GM12878 (cell line): ENCODE measurements around the gene DHCR7. TPM values are rescaled to one million over a fixed set of nuclear protein-coding genes. Genes with fewer than 3 reads are reported as not detected.

Experiments
- ATAC-seq: fragments of 200-7000 bp; cut with Tn5 transposase; 3 replicates; pipeline ENCODE4 v1.9.1; 2020; ENCODE audit warnings: mild to moderate bottlenecking, moderate library complexity
- BruUV-seq: library from RNA; stranded (reverse); fragments of 400-500 nt; replicated peaks from 2 replicates; lab custom pipeline; 2021; lab: Mats Ljungman, UMichigan
- CTCF ChIA-PET: fragments of 300-600 bp; sonication (Branson Sonifier 250); formaldehyde crosslinking; extraction: SDS; loops from one replicate; lab custom pipeline; 2021; ENCODE audit warnings: inconsistent platforms; lab: Yijun Ruan, JAX
- POLR2A ChIA-PET: fragments of 350-600 bp; formaldehyde crosslinking; extraction: SDS; loops from one replicate; lab custom pipeline; 2021; ENCODE audit warnings: inconsistent platforms; lab: Charles Lee
- RAD21 ChIA-PET: fragments of 300-600 bp; sonication (Branson Sonifier 250); formaldehyde crosslinking; loops from one replicate; lab custom pipeline; 2023; ENCODE audit warnings: antibody characterized with exemption; ENCODE audit not compliant: unreplicated experiment; lab: Charles Lee
- SMC1A ChIA-PET: fragments of 300-600 bp; sonication (Branson Sonifier 250); formaldehyde crosslinking; loops from one replicate; lab custom pipeline; 2023; ENCODE audit not compliant: unreplicated experiment, uncharacterized antibody; lab: Charles Lee
- DNase-seq: peaks from one replicate; pipeline ENCODE4 v3.0.0-alpha.2; 2011; ENCODE audit warnings: low read depth, low spot score
- FAIRE-seq: peaks from 3 replicates; lab custom pipeline; 2011; peaks lifted over from hg19 to GRCh38; lab: Jason Lieb, UNC
- H2AFZ ChIP-seq: 2 replicates; pipeline ENCODE4 v1.6.0; 2011; ENCODE audit warnings: low read depth, low read length, control low read depth; ENCODE audit not compliant: control insufficient read depth
- H3K27ac ChIP-seq: 2 replicates; pipeline ENCODE4 v1.5.1; 2011; ENCODE audit warnings: control low read depth; ENCODE audit not compliant: control insufficient read depth, insufficient read depth
- H3K27me3 ChIP-seq, 2 experiments: replicated peaks in 1 of 2; 2 replicates each; pipeline versions ENCODE4 v1.6.0 to v1.6.1; 2011; ENCODE audit warnings: low read length in 1 of 2; ENCODE audit not compliant: control insufficient read depth in 2 of 2, insufficient read depth in 2 of 2
- H3K36me3 ChIP-seq, 2 experiments: 2 replicates each; pipeline ENCODE4 v1.5.1; 2011; ENCODE audit warnings: low read length in 1 of 2; ENCODE audit not compliant: control insufficient read depth in 2 of 2, insufficient read depth in 2 of 2
- H3K4me1 ChIP-seq: 2 replicates; pipeline ENCODE4 v1.6.1; 2011; ENCODE audit warnings: mild to moderate bottlenecking, low read length, moderate library complexity, mixed read lengths; ENCODE audit not compliant: control insufficient read depth, insufficient read depth
- H3K4me2 ChIP-seq: 2 replicates; pipeline ENCODE4 v1.6.0; 2011; ENCODE audit warnings: control low read depth; ENCODE audit not compliant: control insufficient read depth, insufficient read depth
- H3K4me3 ChIP-seq: fragments of 200-600 bp; sonication (generic); 2 replicates; pipeline ENCODE4 v1.5.1; 2016
- H3K79me2 ChIP-seq: 2 replicates; pipeline ENCODE4 v1.6.0; 2011; ENCODE audit warnings: low read length; ENCODE audit not compliant: control insufficient read depth, insufficient read depth
- H3K9ac ChIP-seq: 2 replicates; pipeline ENCODE4 v1.8.0; 2011; ENCODE audit warnings: low read length, control low read depth, mixed read lengths; ENCODE audit not compliant: control insufficient read depth, insufficient read depth
- H3K9me3 ChIP-seq: replicated peaks from 3 replicates; pipeline ENCODE4 v1.5.1; 2011; ENCODE audit warnings: mild to moderate bottlenecking, low read length; ENCODE audit not compliant: control insufficient read depth, insufficient read depth
- H4K20me1 ChIP-seq: 2 replicates; pipeline ENCODE4 v1.6.0; 2011; ENCODE audit not compliant: control insufficient read depth, insufficient read depth
- FOS ChIP-seq: IDR thresholded peaks from 3 replicates; pipeline ENCODE4 v1.6.1; 2011; ENCODE audit warnings: borderline replicate concordance; ENCODE audit not compliant: insufficient read length; ENCODE audit errors: extremely low read depth
- MEF2A ChIP-seq: IDR thresholded peaks from 2 replicates; pipeline ENCODE4 v1.6.1; 2011; ENCODE audit warnings: low read depth, mild to moderate bottlenecking, low read length, moderate library complexity; ENCODE audit not compliant: insufficient read depth
- WGBS: methylation state at CpG from one replicate; pipeline ENCODE4 v1.1.6; 2016; ENCODE audit warnings: low lambda C conversion rate; ENCODE audit not compliant: insufficient replicate concordance, insufficient coverage; ENCODE audit errors: missing lambda C conversion rate; 5-methylcytosine and 5-hydroxymethylcytosine counted together
- in situ Hi-C: fragments of 300-500 bp; cut with MboI; formaldehyde crosslinking; loops from 9 replicates; pipeline ENCODE4 v1.14.3; 2018; ENCODE audit warnings: mixed read lengths
- intact Hi-C: fragments of 100-400 bp; cut with micrococcal nuclease; formaldehyde crosslinking; loops from one replicate; pipeline ENCODE4 v1.14.2; 2022; ENCODE audit not compliant: unreplicated experiment
- polyA plus RNA-seq, 11 experiments: library from polyadenylated mRNA; depleted of rRNA in 4 of 11; unstranded in 6 of 11; stranded (reverse) in 5 of 11; fragments of >200 nt; fragmentation: Nextera tagmentation in 4 of 11; fragmentation: Illumina TruSeq in 1 of 11; extraction: Ambion mirVana in 4 of 11; extraction: Trizol in 1 of 11; gene quantifications; 1 replicate in 1 of 11; 2 replicates in 10 of 11; pipeline versions ENCODE4 v1.2.1 to v1.2.3, GENCODE V29; 2011 to 2016; ENCODE audit warnings: inconsistent platforms in 2 of 11, missing spikeins in 2 of 11, low read depth in 1 of 11
- total RNA-seq, 4 experiments: library from RNA; depleted of rRNA in 3 of 4; stranded (reverse); fragments of >200 nt in 3 of 4; fragmentation: Illumina TruSeq in 1 of 4; extraction: Trizol in 1 of 4; gene quantifications; 2 replicates each; pipeline versions ENCODE4 v1.2.1 to v1.2.3, GENCODE V29; 2013 to 2021
- TF ChIP-seq, protein P1 (sequence below): IDR thresholded peaks from 2 replicates; pipeline ENCODE4 v1.6.1; 2011; ENCODE audit warnings: low read depth, mild to moderate bottlenecking, low read length, moderate library complexity, borderline replicate concordance; ENCODE audit errors: extremely low read depth
- TF ChIP-seq, protein P2 (sequence below): fragments of 150-350 bp; IDR thresholded peaks from 2 replicates; pipeline ENCODE4 v1.6.1; 2016; ENCODE audit warnings: low read depth, low read length
- TF ChIP-seq, protein P3 (sequence below): IDR thresholded peaks from 2 replicates; pipeline ENCODE4 v1.6.1; 2012; ENCODE audit warnings: low read depth, low read length, improper control_type of control experiment

The DHCR7 gene
- total and polyA plus RNA-seq, 10 of the 15 experiments (the other 5 are each of a cell fraction or from before 2014, with no cell fraction given): 4.2 to 115 (median 57.8) TPM

- H3K9ac ChIP-seq: no peak overlapping the region
- H3K4me2 ChIP-seq: no peak overlapping the region
- POLR2A ChIA-PET: no interaction called here
- intact Hi-C loops: no loop called here
- TF ChIP-seq, protein P1, sequence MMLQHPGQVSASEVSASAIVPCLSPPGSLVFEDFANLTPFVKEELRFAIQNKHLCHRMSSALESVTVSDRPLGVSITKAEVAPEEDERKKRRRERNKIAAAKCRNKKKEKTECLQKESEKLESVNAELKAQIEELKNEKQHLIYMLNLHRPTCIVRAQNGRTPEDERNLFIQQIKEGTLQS: no peak
- no peak for TF ChIP-seq FOS
- TF ChIP-seq, protein P2, sequence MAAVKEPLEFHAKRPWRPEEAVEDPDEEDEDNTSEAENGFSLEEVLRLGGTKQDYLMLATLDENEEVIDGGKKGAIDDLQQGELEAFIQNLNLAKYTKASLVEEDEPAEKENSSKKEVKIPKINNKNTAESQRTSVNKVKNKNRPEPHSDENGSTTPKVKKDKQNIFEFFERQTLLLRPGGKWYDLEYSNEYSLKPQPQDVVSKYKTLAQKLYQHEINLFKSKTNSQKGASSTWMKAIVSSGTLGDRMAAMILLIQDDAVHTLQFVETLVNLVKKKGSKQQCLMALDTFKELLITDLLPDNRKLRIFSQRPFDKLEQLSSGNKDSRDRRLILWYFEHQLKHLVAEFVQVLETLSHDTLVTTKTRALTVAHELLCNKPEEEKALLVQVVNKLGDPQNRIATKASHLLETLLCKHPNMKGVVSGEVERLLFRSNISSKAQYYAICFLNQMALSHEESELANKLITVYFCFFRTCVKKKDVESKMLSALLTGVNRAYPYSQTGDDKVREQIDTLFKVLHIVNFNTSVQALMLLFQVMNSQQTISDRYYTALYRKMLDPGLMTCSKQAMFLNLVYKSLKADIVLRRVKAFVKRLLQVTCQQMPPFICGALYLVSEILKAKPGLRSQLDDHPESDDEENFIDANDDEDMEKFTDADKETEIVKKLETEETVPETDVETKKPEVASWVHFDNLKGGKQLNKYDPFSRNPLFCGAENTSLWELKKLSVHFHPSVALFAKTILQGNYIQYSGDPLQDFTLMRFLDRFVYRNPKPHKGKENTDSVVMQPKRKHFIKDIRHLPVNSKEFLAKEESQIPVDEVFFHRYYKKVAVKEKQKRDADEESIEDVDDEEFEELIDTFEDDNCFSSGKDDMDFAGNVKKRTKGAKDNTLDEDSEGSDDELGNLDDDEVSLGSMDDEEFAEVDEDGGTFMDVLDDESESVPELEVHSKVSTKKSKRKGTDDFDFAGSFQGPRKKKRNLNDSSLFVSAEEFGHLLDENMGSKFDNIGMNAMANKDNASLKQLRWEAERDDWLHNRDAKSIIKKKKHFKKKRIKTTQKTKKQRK: no peak
- TF ChIP-seq, protein P3, sequence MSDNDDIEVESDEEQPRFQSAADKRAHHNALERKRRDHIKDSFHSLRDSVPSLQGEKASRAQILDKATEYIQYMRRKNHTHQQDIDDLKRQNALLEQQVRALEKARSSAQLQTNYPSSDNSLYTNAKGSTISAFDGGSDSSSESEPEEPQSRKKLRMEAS: no peak
- no peak for TF ChIP-seq MEF2A
- TF ChIP-seq, all 136 proteins: peak for 0
- Histone ChIP-seq H3K4me1 (no peaks in the 10 kb centered on the region), H3K4me3 (no peak overlapping the region), H3K79me2 (no peaks in the 10 kb centered on the region), H3K9me3 (no peaks in the 10 kb centered on the region), H2AFZ (no peak overlapping the region), H3K27ac (no peak overlapping the region), H3K27me3 (no peaks in the 10 kb centered on the region), H3K36me3 (peaks cover 8 to 11% of the 10 kb centered on the region in 2 experiments; a peak in 3 of 4 replicates), H4K20me1 (no peaks in the 10 kb centered on the region)
- DNase-seq (no peak), ATAC-seq (no peak), FAIRE-seq (no peak)
- WGBS: 90% methylated on average over 6 of the region's 6 CpGs
- CTCF ChIA-PET: no interaction called here
- in situ Hi-C loops: no loop called here
- SMC1A ChIA-PET: no interaction called here
- RAD21 ChIA-PET: no interaction called here
- BruUV-seq: no TSS peak
Observed at GRCh38 chr11:71437399-71437798, 10.8 kb downstream of the DHCR7 start.
